H1 (cell line): ENCODE measurements around the gene MPRIP. TPM values are rescaled to one million over a fixed set of nuclear protein-coding genes. Genes with fewer than 3 reads are reported as not detected.

Experiments
- KDM1A ChIP-seq: fragments of 200-600, 300-600 bp; sonication (generic); IDR thresholded peaks from 2 replicates; pipeline ENCODE4 v1.7.1; 2016; ENCODE audit warnings: mild to moderate bottlenecking, low read length, borderline replicate concordance
- KDM4A ChIP-seq: IDR thresholded peaks from one replicate; pipeline ENCODE4 v1.7.1; 2012; ENCODE audit warnings: low read depth, mild to moderate bottlenecking, moderate library complexity, low read length, inconsistent platforms; ENCODE audit not compliant: severe bottlenecking
- PHF8 ChIP-seq: fragments of 200-600 bp; sonication (generic); conservative IDR thresholded peaks from 2 replicates; pipeline ENCODE4 v1.7.1; 2012; ENCODE audit warnings: low read depth, mild to moderate bottlenecking, inconsistent platforms, low read length, moderate library complexity
- POLR2A ChIP-seq, 2 experiments: IDR thresholded peaks; 1 replicate in 1 of 2; 2 replicates in 1 of 2; pipeline ENCODE4 v1.6.1; 2011; ENCODE audit warnings: low read depth in 2 of 2, low read length in 2 of 2, mild to moderate bottlenecking in 2 of 2; ENCODE audit errors: control extremely low read depth in 1 of 2
- RAD21 ChIP-seq, 2 experiments: IDR thresholded peaks in 1 of 2; conservative IDR thresholded peaks in 1 of 2; 2 replicates each; pipeline ENCODE4 v1.6.1; 2011; ENCODE audit warnings: low read depth in 2 of 2, low read length in 2 of 2, improper control_type of control experiment in 1 of 2, inconsistent platforms in 1 of 2, mild to moderate bottlenecking in 1 of 2, moderate library complexity in 1 of 2
- SIRT6 ChIP-seq: IDR thresholded peaks from one replicate; pipeline ENCODE4 v1.7.1; 2012; ENCODE audit warnings: low read length, inconsistent platforms
- SP1 ChIP-seq: IDR thresholded peaks from 2 replicates; pipeline ENCODE4 v1.6.1; 2011; ENCODE audit warnings: low read depth, low read length
- SUZ12 ChIP-seq: fragments of 200-600 bp; sonication (generic); IDR thresholded peaks from 2 replicates; pipeline ENCODE4 v1.6.1; 2012; ENCODE audit warnings: mild to moderate bottlenecking, inconsistent platforms, low read length, moderate library complexity, mixed read lengths
- TEAD4 ChIP-seq: IDR thresholded peaks from 2 replicates; pipeline ENCODE4 v1.6.1; 2012; ENCODE audit warnings: low read depth, low read length, inconsistent platforms, mixed read lengths
- polyA plus RNA-seq, 7 experiments: library from polyadenylated mRNA; depleted of rRNA in 3 of 7; stranded (reverse) in 5 of 7; unstranded in 2 of 7; fragments of >200 nt in 5 of 7; fragments of 200-250 nt in 2 of 7; gene quantifications; 1 replicate in 5 of 7; 2 replicates in 1 of 7; 4 replicates in 1 of 7; pipeline versions ENCODE4 v1.2.1 to v1.2.3, GENCODE V29; 2011 to 2013; ENCODE audit warnings: missing spikeins in 2 of 7, mixed read lengths in 2 of 7
- total RNA-seq: library from RNA; stranded (reverse); fragmentation: NEBNext Ultra II Directional; extraction: Animal tissue kit (Norgen Biotek cat#: 25700); gene quantifications from 2 replicates; pipeline ENCODE4 v1.2.1, GENCODE V29; 2021
- TF ChIP-seq, protein P1 (sequence below): IDR thresholded peaks from 2 replicates; pipeline ENCODE4 v1.6.1; 2011; ENCODE audit warnings: low read length, improper control_type of control experiment

MPRIP gene
- total and polyA plus RNA-seq, 2 of the 8 experiments (the other 6 are each of a cell fraction or from before 2014, with no cell fraction given): 48.6 to 146 TPM

- TF ChIP-seq, protein P1, sequence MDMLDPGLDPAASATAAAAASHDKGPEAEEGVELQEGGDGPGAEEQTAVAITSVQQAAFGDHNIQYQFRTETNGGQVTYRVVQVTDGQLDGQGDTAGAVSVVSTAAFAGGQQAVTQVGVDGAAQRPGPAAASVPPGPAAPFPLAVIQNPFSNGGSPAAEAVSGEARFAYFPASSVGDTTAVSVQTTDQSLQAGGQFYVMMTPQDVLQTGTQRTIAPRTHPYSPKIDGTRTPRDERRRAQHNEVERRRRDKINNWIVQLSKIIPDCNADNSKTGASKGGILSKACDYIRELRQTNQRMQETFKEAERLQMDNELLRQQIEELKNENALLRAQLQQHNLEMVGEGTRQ: no peak
- TF ChIP-seq TEAD4 (no peak), PHF8 (no peak), RAD21 (IDR thresholded peaks at IDR 0.05 in 1 of 2, conservative IDR thresholded peaks at IDR 0.05 in 1 of 2; ENCODE audit: low read depth in 2 of 2, low read length in 2 of 2) (no peak), KDM4A (no peak), SIRT6 (no peak), POLR2A (IDR thresholded peaks at IDR 0.05; ENCODE audit: control extremely low read depth in 1 of 2, low read depth in 2 of 2, low read length in 2 of 2) (no peak), SUZ12 (no peak), SP1 (no peak), KDM1A (no peak)
Measured at GRCh38 chr17:17091276-17091675, 49.0 kb downstream of the MPRIP start (continued).
